LoVo (cell line): ENCODE data around the gene KCNK3.

Experiments used
- DNase-seq: peaks from one replicate; pipeline ENCODE4 v3.0.0-alpha.2; 2016; ENCODE audit warnings: low spot score

The KCNK3 gene

DNA sequence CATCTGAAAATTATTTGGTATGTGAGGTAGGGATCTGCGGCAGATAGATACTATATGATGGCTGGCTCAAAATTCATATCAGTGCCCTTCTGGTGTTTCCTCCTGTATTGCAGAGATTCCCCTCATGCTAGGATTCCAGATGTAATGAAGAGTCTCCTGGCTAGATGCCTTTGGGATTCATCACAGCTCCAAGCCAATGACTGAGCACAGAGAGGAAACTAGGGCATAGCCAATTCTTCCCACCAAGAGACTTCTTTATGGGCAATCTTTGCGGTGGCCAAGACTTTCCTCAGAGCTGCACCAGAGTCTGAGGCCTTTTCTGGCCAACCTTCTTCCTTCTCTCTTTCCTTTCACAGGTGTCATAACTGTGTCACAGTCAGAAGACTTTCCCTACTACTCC, 25.9 kb upstream of the KCNK3 start:
- no peak for DNase-seq

- no peak for DNase-seq
Observed at GRCh38 chr2:26668041-26668440, 24.5 kb upstream of the KCNK3 start.

GRCh38 chr2:26668856-26669750, 23.4 kb upstream of the KCNK3 start:
- no peak for DNase-seq

DNA sequence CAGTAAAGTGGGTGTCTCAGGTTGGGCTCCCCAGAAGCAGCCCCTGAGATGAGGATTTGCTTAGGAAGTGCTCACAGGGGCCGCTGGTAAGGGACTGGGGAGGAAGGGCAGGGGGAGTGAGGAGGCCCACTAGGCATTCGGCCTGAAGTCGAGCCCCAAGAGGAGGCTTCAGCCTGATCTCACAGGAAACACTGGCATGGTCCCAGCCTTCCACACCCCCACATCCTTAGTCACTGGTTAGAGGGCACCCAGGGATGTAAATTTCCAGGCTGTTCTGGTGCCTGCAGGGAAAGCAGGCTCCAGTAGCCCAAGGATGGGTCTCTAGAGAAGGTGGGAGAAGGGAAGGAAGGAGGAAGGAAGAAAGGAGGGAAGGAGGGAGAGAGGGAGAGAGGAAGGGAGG, 22.4 kb upstream of the KCNK3 start:
- no peak for DNase-seq

DNA sequence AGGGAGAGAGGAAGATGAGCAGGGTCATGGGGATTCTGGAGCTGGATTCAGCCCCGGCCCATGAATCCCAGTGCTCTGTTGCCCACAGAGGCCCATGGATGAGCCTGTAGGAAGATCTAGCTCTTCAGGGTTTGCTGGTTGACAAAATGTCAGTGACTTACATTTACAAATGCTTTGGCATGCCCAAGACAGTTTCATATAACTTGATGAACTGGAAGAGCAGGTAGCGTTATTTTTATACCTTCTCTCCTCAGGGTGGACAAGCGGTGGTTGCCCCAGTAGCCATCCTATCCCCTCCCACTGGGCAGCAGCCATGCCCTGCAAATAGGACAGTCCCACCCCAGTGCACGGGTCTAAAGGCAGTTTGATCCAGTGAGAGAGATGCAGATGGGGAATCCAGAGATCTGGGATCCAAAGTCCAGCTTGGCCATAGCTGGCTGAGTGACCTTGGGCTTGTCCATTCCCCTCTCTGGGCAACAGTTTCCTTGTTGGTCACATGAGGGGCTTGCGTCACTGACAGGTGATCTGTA, 21.5 kb upstream of the KCNK3 start:
- no peak for DNase-seq

DNA sequence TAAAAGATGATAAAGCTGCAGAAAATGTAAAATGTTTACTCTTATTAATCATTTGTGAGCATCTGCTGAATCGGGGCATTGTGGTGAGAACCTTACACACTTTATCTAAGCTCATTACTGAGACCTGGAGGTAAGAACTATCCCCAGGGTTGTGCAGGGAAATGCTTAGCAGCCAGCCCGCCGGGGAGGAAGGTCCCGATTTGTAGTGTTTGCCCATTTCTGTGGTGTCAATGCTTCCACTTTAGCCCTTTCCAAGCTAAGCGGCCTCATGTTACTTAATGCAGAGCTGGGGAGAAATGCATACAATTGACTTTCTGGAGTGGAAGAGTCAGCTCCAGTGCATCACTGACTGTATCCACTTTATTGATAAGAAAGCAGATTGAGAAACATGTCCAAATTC, 20.8 kb upstream of the KCNK3 start:
- no peak for DNase-seq

DNA sequence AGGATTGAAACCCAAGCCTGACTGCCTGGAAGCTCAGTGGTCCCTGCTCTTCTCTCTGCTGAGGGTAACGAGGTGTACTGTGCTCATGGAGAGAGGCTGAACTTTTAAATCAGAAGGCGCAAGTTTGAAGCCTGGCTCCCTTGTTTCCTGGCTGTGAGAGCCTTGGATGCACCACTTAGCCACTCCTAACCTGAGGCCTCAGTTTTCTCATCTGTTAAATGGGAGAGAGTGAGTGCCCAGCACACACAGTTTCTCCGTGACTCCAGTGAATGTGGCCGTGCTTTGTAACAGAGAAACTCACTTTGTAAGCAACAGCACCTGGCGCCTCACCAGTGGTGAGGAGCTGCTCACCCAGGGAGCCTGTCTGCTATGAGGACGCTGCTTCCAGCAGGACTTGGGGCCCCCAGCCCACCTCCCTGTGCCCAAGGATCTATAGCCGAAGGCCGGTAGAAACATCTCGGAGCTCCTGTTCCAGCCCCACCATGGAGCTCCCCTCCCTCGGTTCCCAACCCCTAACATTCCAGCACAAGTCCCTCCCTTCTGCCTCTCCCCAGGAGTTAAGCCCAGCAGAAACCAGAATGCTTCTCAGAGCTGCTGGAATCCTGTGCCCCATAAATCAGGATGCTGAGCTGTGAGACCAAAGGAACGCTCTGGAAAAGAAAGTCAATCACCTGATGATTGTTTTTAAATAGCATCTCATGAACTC, 20.3 kb upstream of the KCNK3 start:
- DNase-seq: no peak

- DNase-seq: no peak
Observed at GRCh38 chr2:26672818-26673393, 19.6 kb upstream of the KCNK3 start.

GRCh38 chr2:26674002-26674751, 18.3 kb upstream of the KCNK3 start:
- DNase-seq: no peak

DNA sequence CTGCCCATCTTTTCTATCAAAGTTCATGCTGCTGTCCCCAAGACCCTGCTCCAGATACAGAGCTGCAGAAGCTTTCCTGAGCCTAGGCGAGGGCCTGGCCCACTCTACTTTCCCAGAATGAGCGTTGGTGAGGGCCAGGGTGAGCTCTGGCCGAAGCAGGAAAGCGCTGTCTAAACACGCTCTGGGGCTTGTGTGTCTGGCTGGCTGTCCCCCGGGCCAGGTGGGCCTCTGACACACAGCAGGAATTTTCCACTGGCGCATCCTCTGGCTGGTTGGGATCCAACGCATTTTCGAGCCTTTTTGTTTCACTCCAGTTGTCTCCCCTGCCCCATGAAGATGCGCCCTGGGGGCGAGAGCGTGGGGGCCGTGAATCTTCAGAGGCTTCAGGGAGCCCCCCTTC, 17.8 kb upstream of the KCNK3 start:
- DNase-seq: no peak

- no peak for DNase-seq
Observed at GRCh38 chr2:26675651-26676255, 16.8 kb upstream of the KCNK3 start.

GRCh38 chr2:26678035-26678434, 14.5 kb upstream of the KCNK3 start:
- DNase-seq: no peak

- DNase-seq: no peak
Observed at GRCh38 chr2:26679867-26680266, 12.7 kb upstream of the KCNK3 start.

- DNase-seq: no peak
Observed at GRCh38 chr2:26681656-26682055, 10.9 kb upstream of the KCNK3 start.

- no peak for DNase-seq
Observed at GRCh38 chr2:26682155-26682554, 10.4 kb upstream of the KCNK3 start.

DNA sequence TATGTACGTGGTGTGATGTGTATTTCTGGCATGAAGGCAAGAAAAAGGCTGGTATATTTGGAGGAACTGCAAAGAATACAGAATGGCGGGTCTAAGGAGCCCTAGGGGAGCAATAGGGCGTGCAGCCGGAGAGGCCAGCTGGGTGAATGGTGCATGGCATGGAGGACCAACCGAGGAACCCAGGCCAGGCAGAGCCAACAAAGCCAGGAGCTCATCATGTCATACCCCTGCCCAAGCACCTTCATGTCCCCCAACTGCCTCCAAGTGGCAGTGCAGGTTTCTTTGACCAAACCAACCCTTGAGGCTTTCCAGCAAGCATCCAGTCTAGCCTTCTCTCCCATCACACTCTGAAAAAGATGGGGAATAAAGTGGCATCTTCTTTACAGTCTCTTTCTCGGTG, 8.9 kb upstream of the KCNK3 start:
- no peak for DNase-seq

DNA sequence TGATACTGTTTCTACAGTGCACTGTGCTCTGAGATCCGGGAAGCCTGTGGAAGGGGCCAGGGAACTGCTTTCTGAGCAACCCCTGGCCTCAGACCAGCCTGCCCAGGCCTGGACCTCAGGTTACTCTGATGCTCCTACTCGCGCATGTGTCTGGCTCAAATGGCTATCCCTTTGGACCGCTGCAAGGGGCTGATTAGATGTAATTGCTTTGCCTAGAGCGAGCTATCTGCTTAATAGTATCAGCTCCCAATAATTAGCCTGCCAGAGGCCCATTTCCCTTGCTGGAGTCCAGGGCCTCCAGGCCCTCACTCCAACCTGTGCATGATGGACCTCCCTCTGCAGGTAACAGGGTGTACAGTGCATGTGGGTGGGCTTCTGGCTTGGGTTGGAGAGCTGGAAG, 7.2 kb upstream of the KCNK3 start:
- no peak for DNase-seq

GRCh38 chr2:26685989-26686839, 6.3 kb upstream of the KCNK3 start:
- no peak for DNase-seq

- no peak for DNase-seq
Observed at GRCh38 chr2:26687328-26687727, 5.2 kb upstream of the KCNK3 start.

DNA sequence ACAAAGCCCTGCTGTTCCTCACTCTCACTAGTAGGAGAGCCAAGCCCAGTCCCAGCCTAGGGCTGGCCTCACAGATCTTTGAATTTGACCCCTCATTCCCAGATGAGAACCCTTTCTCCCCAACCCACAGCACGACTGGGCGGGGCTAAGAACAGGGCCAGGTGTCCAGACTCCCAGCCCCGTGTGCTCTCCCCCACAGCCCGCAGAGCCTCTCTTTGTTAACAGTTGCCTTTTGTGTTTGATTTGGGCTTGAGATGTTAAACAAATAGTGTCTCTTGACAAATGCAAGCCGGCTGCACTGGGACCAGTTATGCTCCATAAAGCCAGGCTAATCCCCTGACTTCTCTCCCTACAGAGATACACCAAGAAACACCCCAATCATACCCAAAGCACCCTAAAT, 4.7 kb upstream of the KCNK3 start:
- DNase-seq: no peak

- DNase-seq: no peak
Observed at GRCh38 chr2:26691161-26691560, 1.4 kb upstream of the KCNK3 start.
